Measurements from ENCODE around the gene PDE4B. TPM values are rescaled to one million over a fixed set of nuclear protein-coding genes. Genes with fewer than 3 reads are reported as not detected.

PDE4B gene
- total and polyA plus RNA-seq, 9 donors = 1.7 to 8.2 (median 5.1) TPM

DNA sequence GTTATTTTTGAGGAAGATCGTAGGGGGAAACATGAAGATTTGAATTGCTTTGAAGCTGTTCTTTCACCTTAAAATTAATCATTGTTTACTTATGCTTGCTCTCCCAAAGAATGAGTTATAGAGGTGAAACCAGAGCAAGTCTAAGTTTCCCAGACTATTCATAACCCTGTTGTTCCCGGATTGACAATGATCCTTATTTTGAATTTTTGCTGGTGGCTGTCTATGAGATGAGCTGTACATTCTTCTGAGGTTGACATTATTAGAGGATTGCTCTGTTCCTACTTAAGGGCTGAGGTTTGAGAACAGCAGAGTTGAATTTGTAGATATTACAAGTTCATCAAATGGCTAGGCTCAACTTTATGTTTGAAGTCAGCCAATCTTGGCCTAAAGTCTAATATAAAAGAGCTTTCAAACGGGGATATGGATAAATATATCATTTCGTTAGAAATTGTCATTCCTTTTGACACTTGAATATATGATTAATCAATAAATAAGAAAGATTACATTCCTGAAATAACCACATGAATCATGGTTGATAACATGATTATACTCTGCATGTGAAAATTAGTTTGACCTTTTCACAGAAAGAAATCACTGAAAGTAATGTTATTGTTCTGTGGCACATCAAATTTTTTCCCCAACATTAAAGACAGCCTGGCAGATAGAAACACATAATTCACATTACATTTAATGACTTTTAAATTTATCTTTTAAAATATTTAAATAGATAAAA lies 19.1 kb upstream of the PDE4B start:
- Histone ChIP-seq H3K4me3 (no peak overlapping the region), H3K27ac (no peak overlapping the region), H3K36me3 (no peaks in the 10 kb centered on the region), H3K9me3 (no peaks in the 10 kb centered on the region), H3K27me3 (no peaks in the 10 kb centered on the region), H3K4me1 (ENCODE audit: insufficient read depth) (no peaks in the 10 kb centered on the region)
- no peak for DNase-seq
- intact Hi-C loops (cut with DNase I) = no loop called here
- TF ChIP-seq, protein P1, sequence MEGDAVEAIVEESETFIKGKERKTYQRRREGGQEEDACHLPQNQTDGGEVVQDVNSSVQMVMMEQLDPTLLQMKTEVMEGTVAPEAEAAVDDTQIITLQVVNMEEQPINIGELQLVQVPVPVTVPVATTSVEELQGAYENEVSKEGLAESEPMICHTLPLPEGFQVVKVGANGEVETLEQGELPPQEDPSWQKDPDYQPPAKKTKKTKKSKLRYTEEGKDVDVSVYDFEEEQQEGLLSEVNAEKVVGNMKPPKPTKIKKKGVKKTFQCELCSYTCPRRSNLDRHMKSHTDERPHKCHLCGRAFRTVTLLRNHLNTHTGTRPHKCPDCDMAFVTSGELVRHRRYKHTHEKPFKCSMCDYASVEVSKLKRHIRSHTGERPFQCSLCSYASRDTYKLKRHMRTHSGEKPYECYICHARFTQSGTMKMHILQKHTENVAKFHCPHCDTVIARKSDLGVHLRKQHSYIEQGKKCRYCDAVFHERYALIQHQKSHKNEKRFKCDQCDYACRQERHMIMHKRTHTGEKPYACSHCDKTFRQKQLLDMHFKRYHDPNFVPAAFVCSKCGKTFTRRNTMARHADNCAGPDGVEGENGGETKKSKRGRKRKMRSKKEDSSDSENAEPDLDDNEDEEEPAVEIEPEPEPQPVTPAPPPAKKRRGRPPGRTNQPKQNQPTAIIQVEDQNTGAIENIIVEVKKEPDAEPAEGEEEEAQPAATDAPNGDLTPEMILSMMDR (IDR thresholded peaks at IDR 0.05) = no peak
- TF ChIP-seq EP300 (IDR thresholded peaks at IDR 0.05) (no peak), POLR2A (IDR thresholded peaks at IDR 0.05) (no peak)
- 47 to 59% (median 54%) methylated on average over 4 of the region's 4 CpGs for WGBS, 3 donors

DNA sequence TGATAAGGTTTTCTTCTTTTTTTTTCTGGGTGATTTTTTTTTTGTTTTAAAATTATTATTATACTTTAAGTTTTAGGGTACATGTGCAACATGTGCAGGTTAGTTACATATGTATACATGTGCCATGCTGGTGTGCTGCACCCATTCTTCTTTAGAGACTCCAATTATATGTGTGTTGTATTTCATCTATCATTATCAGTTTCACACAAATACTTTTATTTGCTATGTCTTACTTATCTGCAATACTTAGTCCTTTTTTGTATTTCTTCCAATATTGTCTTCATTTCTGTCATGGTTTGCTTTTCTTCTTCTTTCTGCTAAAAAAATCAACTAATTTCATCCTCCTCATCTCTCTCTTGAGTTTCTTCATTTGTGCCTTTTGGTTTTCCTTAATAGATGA lies 3.9 kb upstream of the PDE4B start:
- TF ChIP-seq POLR2A (IDR thresholded peaks at IDR 0.05) = no peak
- no peak for TF ChIP-seq EP300 (IDR thresholded peaks at IDR 0.05)
- TF ChIP-seq, protein P1 (IDR thresholded peaks at IDR 0.05) = no peak
- DNase-seq = no peak
- no peak overlapping the region for H3K27ac ChIP-seq
- H3K4me3 ChIP-seq = no peak overlapping the region
- H3K36me3 ChIP-seq = no peaks in the 10 kb centered on the region
- H3K4me1 ChIP-seq (ENCODE audit: insufficient read depth) = no peaks in the 10 kb centered on the region
- intact Hi-C loops (cut with DNase I) = no loop called here
- H3K9me3 ChIP-seq = no peaks in the 10 kb centered on the region
- no peaks in the 10 kb centered on the region for H3K27me3 ChIP-seq

DNA sequence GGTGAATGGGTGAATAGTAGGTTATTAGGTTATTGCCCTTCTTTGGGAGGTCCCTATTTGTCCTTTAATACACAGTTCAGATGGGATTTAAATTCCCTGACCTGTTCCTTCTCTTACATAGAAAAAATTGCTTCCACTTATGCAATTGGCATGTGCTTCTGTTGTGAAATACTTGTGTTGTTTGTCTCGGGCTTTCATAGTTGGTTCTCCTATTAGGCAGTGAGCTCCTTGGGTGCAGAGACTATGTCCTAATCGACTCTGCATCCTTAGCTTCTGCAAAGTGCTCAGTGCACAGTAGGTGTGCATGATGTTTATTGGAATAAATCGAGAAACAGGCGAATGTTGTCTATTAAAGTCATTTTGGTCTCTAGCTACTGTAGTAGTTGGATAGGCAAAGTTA lies 1.3 kb upstream of the PDE4B start:
- intact Hi-C loops (cut with DNase I) = no loop called here
- DNase-seq = no peak
- no peak overlapping the region for H3K27ac ChIP-seq
- no peaks in the 10 kb centered on the region for H3K4me1 ChIP-seq (ENCODE audit: insufficient read depth)
- no peak overlapping the region for H3K4me3 ChIP-seq
- H3K36me3 ChIP-seq = no peaks in the 10 kb centered on the region
- H3K9me3 ChIP-seq = no peaks in the 10 kb centered on the region
- no peaks in the 10 kb centered on the region for H3K27me3 ChIP-seq
- TF ChIP-seq POLR2A (IDR thresholded peaks at IDR 0.05) (no peak), EP300 (IDR thresholded peaks at IDR 0.05) (no peak)
- TF ChIP-seq, protein P1 (IDR thresholded peaks at IDR 0.05) = no peak
- 52 to 58% (median 53%) methylated on average over 4 of the region's 4 CpGs for WGBS, 3 donors

DNA sequence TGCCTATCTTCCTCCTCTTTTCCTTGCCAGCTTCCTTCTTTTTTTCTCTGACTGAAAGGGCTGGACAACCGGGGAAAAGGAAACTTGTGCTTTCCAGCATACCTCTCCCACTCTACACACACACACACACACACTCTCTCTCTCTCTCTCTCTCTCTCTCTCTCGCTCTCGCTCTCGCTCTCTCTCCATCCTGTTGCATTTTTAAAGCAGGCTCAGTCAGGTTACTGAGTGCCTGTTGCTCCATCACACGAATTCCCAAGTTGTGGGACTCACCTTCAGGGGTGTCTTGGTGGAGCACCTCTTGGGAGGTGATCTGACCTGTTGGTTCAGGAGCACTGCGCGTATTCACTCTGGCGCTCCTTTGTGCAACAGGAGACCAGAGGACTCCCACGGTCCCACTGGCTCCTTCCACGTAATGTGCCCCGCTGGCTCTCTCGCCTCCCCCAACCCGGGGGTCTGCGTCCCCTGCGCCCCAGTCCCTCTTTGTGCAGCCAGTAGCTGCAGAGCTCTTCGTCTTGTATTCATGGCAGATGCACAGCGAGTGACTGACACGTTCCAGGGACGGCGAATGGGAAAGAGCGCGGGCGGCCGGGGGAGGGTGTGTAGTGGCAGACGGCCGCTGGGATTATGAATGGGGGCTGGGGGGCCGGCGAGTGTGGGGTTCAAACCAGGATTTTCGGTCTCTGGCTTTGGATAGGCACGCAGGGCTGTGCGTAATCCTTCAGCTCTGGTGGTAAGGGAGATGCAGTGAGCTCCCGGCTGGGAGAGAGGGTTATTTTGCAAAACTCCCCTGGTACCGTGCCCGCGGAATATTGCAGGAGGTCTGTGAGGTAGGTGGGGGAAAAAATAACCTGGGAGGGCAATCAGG lies 660 bp upstream of the PDE4B start:
- intact Hi-C loops (cut with DNase I) = no loop called here
- H3K4me1 ChIP-seq (ENCODE audit: insufficient read depth) = no peaks in the 10 kb centered on the region
- 2 to 10% (median 5%) methylated on average over 33 to 35 of the region's 35 CpGs for WGBS, 3 donors
- TF ChIP-seq, protein P1 (IDR thresholded peaks at IDR 0.05) = no peak
- TF ChIP-seq EP300 (IDR thresholded peaks at IDR 0.05) = no peak
- no peak for TF ChIP-seq POLR2A (IDR thresholded peaks at IDR 0.05)
- no peak overlapping the region for H3K27ac ChIP-seq
- DNase-seq = no peak
- no peaks in the 10 kb centered on the region for H3K27me3 ChIP-seq
- no peak overlapping the region for H3K4me3 ChIP-seq
- no peaks in the 10 kb centered on the region for H3K36me3 ChIP-seq
- no peaks in the 10 kb centered on the region for H3K9me3 ChIP-seq
